ENCODE results near the gene WFIKKN1.
A peak's percentile ranks its signal among the peaks of the same experiment; 100 is the strongest.

Gene WFIKKN1

DNA sequence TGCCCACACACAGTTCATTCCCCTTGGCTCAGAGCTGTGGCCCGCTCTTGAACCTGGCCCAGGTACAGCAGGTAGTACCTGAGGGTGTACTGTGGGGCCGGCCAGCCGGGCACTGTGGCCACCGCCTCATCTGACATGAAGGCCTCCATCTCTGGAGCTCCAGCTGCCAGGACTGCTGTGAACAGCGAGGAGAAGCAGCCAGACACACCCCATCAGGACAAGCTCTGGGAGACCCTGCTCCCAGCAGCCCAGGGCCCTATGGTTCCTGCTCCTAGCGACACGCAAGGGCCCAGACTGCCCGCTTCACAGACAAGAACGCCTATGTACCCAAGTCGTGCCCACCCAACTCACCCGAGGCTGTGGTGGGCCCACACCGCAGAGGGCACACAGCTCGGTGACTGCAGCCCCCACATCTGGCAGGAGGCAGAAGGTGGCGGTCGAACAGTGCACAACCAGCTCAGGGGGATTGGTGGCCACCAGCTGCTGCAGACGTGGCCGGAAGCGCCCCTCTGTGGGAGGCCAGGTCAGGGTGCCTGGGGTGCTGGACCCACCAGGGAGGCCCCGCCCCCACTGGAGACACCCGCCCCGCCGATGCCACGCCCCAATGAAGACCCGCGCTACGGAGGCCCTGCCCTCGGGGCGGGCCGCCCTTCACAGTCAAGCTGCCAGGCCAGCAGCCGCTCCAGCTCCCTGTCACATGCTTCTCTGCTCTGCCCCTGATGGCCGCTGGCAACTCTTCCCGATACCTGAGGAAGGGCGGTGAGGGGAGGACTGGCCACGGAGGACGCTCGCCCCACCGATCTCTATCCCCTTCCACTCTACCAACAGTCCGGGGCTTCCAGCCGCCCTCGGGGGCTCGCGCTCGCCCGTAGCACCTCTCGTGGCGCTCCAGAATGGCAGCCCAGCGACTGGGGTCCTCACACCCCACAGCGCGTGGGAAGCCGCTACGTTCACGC is 48.4 kb downstream of the WFIKKN1 start (continued):
- TF ChIP-seq, protein P1, sequence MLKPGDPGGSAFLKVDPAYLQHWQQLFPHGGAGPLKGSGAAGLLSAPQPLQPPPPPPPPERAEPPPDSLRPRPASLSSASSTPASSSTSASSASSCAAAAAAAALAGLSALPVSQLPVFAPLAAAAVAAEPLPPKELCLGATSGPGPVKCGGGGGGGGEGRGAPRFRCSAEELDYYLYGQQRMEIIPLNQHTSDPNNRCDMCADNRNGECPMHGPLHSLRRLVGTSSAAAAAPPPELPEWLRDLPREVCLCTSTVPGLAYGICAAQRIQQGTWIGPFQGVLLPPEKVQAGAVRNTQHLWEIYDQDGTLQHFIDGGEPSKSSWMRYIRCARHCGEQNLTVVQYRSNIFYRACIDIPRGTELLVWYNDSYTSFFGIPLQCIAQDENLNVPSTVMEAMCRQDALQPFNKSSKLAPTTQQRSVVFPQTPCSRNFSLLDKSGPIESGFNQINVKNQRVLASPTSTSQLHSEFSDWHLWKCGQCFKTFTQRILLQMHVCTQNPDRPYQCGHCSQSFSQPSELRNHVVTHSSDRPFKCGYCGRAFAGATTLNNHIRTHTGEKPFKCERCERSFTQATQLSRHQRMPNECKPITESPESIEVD (tag by site-specific recombination; IDR thresholded peaks at IDR 0.05) = no peak
- TF ChIP-seq ZNF354C (tag by site-specific recombination; IDR thresholded peaks at IDR 0.05; ENCODE audit: borderline replicate concordance, low read depth) = no peak
- TF ChIP-seq GLI4 (tag by site-specific recombination; IDR thresholded peaks at IDR 0.05) = no peak
- no peak for TF ChIP-seq ZNF792 (tag by site-specific recombination; IDR thresholded peaks at IDR 0.05)
- TF ChIP-seq ZNF48 (tag by site-specific recombination; IDR thresholded peaks at IDR 0.05) = no peak
- no peak for TF ChIP-seq ZNF549 (tag by site-specific recombination; IDR thresholded peaks at IDR 0.05)
- TF ChIP-seq, protein P2, sequence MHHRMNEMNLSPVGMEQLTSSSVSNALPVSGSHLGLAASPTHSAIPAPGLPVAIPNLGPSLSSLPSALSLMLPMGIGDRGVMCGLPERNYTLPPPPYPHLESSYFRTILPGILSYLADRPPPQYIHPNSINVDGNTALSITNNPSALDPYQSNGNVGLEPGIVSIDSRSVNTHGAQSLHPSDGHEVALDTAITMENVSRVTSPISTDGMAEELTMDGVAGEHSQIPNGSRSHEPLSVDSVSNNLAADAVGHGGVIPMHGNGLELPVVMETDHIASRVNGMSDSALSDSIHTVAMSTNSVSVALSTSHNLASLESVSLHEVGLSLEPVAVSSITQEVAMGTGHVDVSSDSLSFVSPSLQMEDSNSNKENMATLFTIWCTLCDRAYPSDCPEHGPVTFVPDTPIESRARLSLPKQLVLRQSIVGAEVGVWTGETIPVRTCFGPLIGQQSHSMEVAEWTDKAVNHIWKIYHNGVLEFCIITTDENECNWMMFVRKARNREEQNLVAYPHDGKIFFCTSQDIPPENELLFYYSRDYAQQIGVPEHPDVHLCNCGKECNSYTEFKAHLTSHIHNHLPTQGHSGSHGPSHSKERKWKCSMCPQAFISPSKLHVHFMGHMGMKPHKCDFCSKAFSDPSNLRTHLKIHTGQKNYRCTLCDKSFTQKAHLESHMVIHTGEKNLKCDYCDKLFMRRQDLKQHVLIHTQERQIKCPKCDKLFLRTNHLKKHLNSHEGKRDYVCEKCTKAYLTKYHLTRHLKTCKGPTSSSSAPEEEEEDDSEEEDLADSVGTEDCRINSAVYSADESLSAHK (tag by site-specific recombination; IDR thresholded peaks at IDR 0.05) = peak; percentile 12; the same call in 1 of the 2 replicates
- TF ChIP-seq ZIC2 (tag by site-specific recombination; IDR thresholded peaks at IDR 0.05) = peak; percentile 88
- TF ChIP-seq, protein P3, sequence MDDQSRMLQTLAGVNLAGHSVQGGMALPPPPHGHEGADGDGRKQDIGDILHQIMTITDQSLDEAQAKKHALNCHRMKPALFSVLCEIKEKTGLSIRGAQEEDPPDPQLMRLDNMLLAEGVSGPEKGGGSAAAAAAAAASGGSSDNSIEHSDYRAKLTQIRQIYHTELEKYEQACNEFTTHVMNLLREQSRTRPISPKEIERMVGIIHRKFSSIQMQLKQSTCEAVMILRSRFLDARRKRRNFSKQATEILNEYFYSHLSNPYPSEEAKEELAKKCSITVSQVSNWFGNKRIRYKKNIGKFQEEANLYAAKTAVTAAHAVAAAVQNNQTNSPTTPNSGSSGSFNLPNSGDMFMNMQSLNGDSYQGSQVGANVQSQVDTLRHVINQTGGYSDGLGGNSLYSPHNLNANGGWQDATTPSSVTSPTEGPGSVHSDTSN (CRISPR knock-in tag; IDR thresholded peaks at IDR 0.05) = peak; percentile 13; the same call in 1 of the 2 replicates
- TF ChIP-seq YY2 (tag by site-specific recombination; IDR thresholded peaks at IDR 0.05) = no peak; the same call in 1 of the 2 replicates
- TF ChIP-seq ZNF174 (tag by site-specific recombination; IDR thresholded peaks at IDR 0.05) = no peak
- TF ChIP-seq ZNF560 (tag by site-specific recombination; IDR thresholded peaks at IDR 0.05; ENCODE audit: borderline replicate concordance) = no peak
- no peak for TF ChIP-seq ZNF16 (tag by site-specific recombination; IDR thresholded peaks at IDR 0.05; ENCODE audit: low read depth)
- TF ChIP-seq OVOL3 (tag by site-specific recombination; IDR thresholded peaks at IDR 0.05) = peak; percentile 53; the same call in 1 of the 2 replicates
- no peak for TF ChIP-seq SCRT2 (tag by site-specific recombination; IDR thresholded peaks at IDR 0.05)
- TF ChIP-seq, protein P4, sequence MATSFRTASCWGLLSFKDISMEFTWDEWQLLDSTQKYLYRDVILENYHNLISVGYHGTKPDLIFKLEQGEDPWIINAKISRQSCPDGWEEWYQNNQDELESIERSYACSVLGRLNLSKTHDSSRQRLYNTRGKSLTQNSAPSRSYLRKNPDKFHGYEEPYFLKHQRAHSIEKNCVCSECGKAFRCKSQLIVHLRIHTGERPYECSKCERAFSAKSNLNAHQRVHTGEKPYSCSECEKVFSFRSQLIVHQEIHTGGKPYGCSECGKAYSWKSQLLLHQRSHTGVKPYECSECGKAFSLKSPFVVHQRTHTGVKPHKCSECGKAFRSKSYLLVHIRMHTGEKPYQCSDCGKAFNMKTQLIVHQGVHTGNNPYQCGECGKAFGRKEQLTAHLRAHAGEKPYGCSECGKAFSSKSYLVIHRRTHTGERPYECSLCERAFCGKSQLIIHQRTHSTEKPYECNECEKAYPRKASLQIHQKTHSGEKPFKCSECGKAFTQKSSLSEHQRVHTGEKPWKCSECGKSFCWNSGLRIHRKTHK (tag by site-specific recombination; IDR thresholded peaks at IDR 0.05) = no peak
- no peak for TF ChIP-seq ZNF114 (tag by site-specific recombination; IDR thresholded peaks at IDR 0.05)
- peak; percentile 51 for TF ChIP-seq SP7 (tag by site-specific recombination; IDR thresholded peaks at IDR 0.05)
- TF ChIP-seq ZNF473 (tag by site-specific recombination; IDR thresholded peaks at IDR 0.05) = no peak
- peak; percentile 52 for TF ChIP-seq ZBTB8A (tag by site-specific recombination; IDR thresholded peaks at IDR 0.05)
- peak; percentile 97 for TF ChIP-seq GLIS1 (tag by site-specific recombination; IDR thresholded peaks at IDR 0.05)
- TF ChIP-seq ZNF433 (tag by site-specific recombination; IDR thresholded peaks at IDR 0.05; ENCODE audit: low read depth) = no peak
- TF ChIP-seq, protein P5, sequence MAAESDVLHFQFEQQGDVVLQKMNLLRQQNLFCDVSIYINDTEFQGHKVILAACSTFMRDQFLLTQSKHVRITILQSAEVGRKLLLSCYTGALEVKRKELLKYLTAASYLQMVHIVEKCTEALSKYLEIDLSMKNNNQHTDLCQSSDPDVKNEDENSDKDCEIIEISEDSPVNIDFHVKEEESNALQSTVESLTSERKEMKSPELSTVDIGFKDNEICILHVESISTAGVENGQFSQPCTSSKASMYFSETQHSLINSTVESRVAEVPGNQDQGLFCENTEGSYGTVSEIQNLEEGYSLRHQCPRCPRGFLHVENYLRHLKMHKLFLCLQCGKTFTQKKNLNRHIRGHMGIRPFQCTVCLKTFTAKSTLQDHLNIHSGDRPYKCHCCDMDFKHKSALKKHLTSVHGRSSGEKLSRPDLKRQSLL (tag by site-specific recombination; IDR thresholded peaks at IDR 0.05) = peak; percentile 71; the same call in 1 of the 2 replicates
- TF ChIP-seq ZNF785 (tag by site-specific recombination; IDR thresholded peaks at IDR 0.05) = no peak
- 0 out of 2 replicates have a peak, but pooled peaks have one; percentile 42 for TF ChIP-seq ZNF239 (tag by site-specific recombination; IDR thresholded peaks at IDR 0.05)
- TF ChIP-seq ZNF350 (tag by site-specific recombination; IDR thresholded peaks at IDR 0.05) = no peak
- no peak for TF ChIP-seq ZNF157 (tag by site-specific recombination; IDR thresholded peaks at IDR 0.05)
- TF ChIP-seq, protein P6, sequence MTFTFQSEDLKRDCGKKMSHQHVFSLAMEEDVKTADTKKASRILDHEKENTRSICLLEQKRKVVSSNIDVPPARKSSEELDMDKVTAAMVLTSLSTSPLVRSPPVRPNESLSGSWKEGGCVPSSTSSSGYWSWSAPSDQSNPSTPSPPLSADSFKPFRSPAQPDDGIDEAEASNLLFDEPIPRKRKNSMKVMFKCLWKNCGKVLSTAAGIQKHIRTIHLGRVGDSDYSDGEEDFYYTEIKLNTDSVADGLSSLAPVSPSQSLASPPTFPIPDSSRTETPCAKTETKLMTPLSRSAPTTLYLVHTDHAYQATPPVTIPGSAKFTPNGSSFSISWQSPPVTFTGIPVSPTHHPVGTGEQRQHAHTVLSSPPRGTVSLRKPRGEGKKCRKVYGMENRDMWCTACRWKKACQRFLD (tag by site-specific recombination; IDR thresholded peaks at IDR 0.05) = no peak
- peak; percentile 97 for TF ChIP-seq GLIS2 (tag by site-specific recombination; IDR thresholded peaks at IDR 0.05)
- no peak for TF ChIP-seq ZNF292 (tag by site-specific recombination; IDR thresholded peaks at IDR 0.05; ENCODE audit: borderline replicate concordance, low read depth)
- no peak for TF ChIP-seq ZNF843 (tag by site-specific recombination; IDR thresholded peaks at IDR 0.05)

All from HEK293 (cell line).